HEK293 (cell line): ENCODE measurements around the gene HID1.

ENCODE experiments used
- CTCF ChIP-seq: fragments of 450-650 bp; formaldehyde crosslinking; IDR thresholded peaks from 2 replicates; pipeline ENCODE4 v1.5.1; 2016; ENCODE audit warnings: missing biosample characterization, missing genetic modification characterization
- GLI2 ChIP-seq: fragments of 450-650 bp; formaldehyde crosslinking; IDR thresholded peaks from 2 replicates; pipeline ENCODE4; 2017; ENCODE audit warnings: missing biosample characterization, missing genetic modification characterization, low read depth, borderline replicate concordance
- ZNF157 ChIP-seq: fragments of 450-650 bp; formaldehyde crosslinking; IDR thresholded peaks from 2 replicates; pipeline ENCODE4 v1.5.1; 2016; ENCODE audit warnings: missing biosample characterization, missing genetic modification characterization
- ZNF423 ChIP-seq: fragments of 450-650 bp; formaldehyde crosslinking; IDR thresholded peaks from 2 replicates; pipeline ENCODE4 v1.5.1; 2016; ENCODE audit warnings: missing biosample characterization, missing genetic modification characterization
- ZNF558 ChIP-seq: fragments of 450-650 bp; formaldehyde crosslinking; IDR thresholded peaks from 2 replicates; pipeline ENCODE4 v1.5.1; 2016; ENCODE audit warnings: missing biosample characterization, missing genetic modification characterization

GRCh38 chr17:74943808-74944522 lies 28.6 kb downstream of the HID1 start:
- TF ChIP-seq ZNF423 (tag by site-specific recombination) (no peak), ZNF157 (tag by site-specific recombination) (no peak), CTCF (tag by site-specific recombination) (no peak), ZNF558 (no peak), GLI2 (tag by site-specific recombination) (no peak)
